Measurements from ENCODE around the gene EIF4E2. TPM values are rescaled to one million over a fixed set of nuclear protein-coding genes. Genes with fewer than 3 reads are reported as not detected.

EIF4E2 gene
- total and polyA plus RNA-seq, 7 experiments from 2014 or later, result 51.9 to 77.6 (median 61.6) TPM

GRCh38 chr2:232503809-232504323 is 46.6 kb upstream of the EIF4E2 start:
- ChIA-PET CTCF (no interaction called here), POLR2A (no interaction called here)
- Mint-ChIP-seq H3K9me3 (no peaks in the 10 kb centered on the region), H3K27me3 (peaks cover 28 to 59% (median 39%) of the 10 kb centered on the region in 5 donors), H3K4me1 (peaks cover 0 to 9% (median 4%) of the 10 kb centered on the region in 7 donors), H3K4me3 (peak overlapping the region in 7 of 10 donors; percentile 25 to 81 (median 53)), H3K27ac (peak overlapping the region in 4 of 9 donors; percentile 45 to 70 (median 68)), H3K36me3 (no peaks in the 10 kb centered on the region)
- Histone ChIP-seq H3K36me3 (ENCODE audit: control insufficient read depth in 2 of 3, insufficient read depth in 3 of 3, low read length in 3 of 3) (no peaks in the 10 kb centered on the region), H3K9me3 (ENCODE audit: control insufficient read depth in 2 of 3, low read length in 3 of 3) (no peaks in the 10 kb centered on the region), H3K27me3 (ENCODE audit: control insufficient read depth in 2 of 2, insufficient read depth in 2 of 2, low read length in 2 of 2) (peaks cover 0 to 7% of the 10 kb centered on the region in 2 donors), H3K4me1 (ENCODE audit: control insufficient read depth in 2 of 2, insufficient read depth in 2 of 2, low read length in 2 of 2) (peaks cover 0 to 4% of the 10 kb centered on the region in 2 donors), H3K4me3 (ENCODE audit: low read length) (no peak overlapping the region), H3K27ac (ENCODE audit: low read depth, low read length) (no peak overlapping the region)
- intact Hi-C loops (cut with micrococcal nuclease), result no loop called here
- ATAC-seq (no peak), DNase-seq (no peak)

GRCh38 chr2:232504438-232504837 is 46.1 kb upstream of the EIF4E2 start:
- H3K27ac Mint-ChIP-seq, result peak overlapping the region in 1 of 9 donors; percentile 42

DNA sequence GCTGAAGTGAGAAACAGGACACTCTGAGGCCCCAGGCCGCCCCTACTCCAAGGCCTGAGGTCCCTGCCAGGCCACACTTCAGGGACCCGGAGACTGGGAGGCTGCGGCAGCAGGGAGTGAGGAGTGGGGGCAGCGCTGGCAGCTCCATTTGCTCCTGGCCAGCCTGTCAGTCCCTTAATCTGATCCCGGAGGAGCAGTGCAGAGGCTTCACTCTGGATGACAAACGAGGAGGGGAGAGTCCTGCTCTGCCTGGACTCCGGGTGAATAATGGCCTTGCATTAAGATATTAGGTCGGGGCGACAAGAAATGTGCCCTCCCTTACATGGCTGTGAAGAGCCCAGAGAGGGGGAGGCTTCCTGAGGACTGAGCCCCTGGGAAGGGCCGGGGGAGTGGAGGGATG is 44.6 kb upstream of the EIF4E2 start:
- Histone ChIP-seq H3K9me3 (ENCODE audit: control insufficient read depth in 2 of 3, low read length in 3 of 3) (no peaks in the 10 kb centered on the region), H3K36me3 (ENCODE audit: control insufficient read depth in 2 of 3, insufficient read depth in 3 of 3, low read length in 3 of 3) (no peaks in the 10 kb centered on the region), H3K4me1 (ENCODE audit: control insufficient read depth in 2 of 2, insufficient read depth in 2 of 2, low read length in 2 of 2) (peaks cover 0 to 4% of the 10 kb centered on the region in 2 donors), H3K27ac (ENCODE audit: low read depth, low read length) (no peak overlapping the region), H3K27me3 (ENCODE audit: control insufficient read depth in 2 of 2, insufficient read depth in 2 of 2, low read length in 2 of 2) (peaks cover 0 to 7% of the 10 kb centered on the region in 2 donors), H3K4me3 (ENCODE audit: low read length) (no peak overlapping the region)
- intact Hi-C loops (cut with micrococcal nuclease), result no loop called here
- Mint-ChIP-seq H3K27ac (no peak overlapping the region), H3K27me3 (peaks cover 17 to 61% (median 35%) of the 10 kb centered on the region in 5 donors), H3K4me1 (peaks cover 0 to 9% (median 4%) of the 10 kb centered on the region in 7 donors), H3K4me3 (no peak overlapping the region), H3K36me3 (no peaks in the 10 kb centered on the region), H3K9me3 (no peaks in the 10 kb centered on the region)
- ChIA-PET CTCF (no interaction called here), POLR2A (no interaction called here)
- DNase-seq, result no peak
- no peak for ATAC-seq

More at GRCh38 chr2:232504438-232504837, 46.1 kb upstream of the EIF4E2 start:
- Histone ChIP-seq H3K36me3 (ENCODE audit: control insufficient read depth in 2 of 3, insufficient read depth in 3 of 3, low read length in 3 of 3) (no peaks in the 10 kb centered on the region), H3K4me3 (ENCODE audit: low read length) (no peak overlapping the region), H3K4me1 (ENCODE audit: control insufficient read depth in 2 of 2, insufficient read depth in 2 of 2, low read length in 2 of 2) (peaks cover 0 to 4% of the 10 kb centered on the region in 2 donors), H3K9me3 (ENCODE audit: control insufficient read depth in 2 of 3, low read length in 3 of 3) (no peaks in the 10 kb centered on the region), H3K27me3 (ENCODE audit: control insufficient read depth in 2 of 2, insufficient read depth in 2 of 2, low read length in 2 of 2) (peaks cover 0 to 7% of the 10 kb centered on the region in 2 donors), H3K27ac (ENCODE audit: low read depth, low read length) (no peak overlapping the region)
- Mint-ChIP-seq H3K36me3 (no peaks in the 10 kb centered on the region), H3K4me1 (peaks cover 0 to 9% (median 4%) of the 10 kb centered on the region in 7 donors), H3K9me3 (no peaks in the 10 kb centered on the region), H3K4me3 (peak overlapping the region in 4 of 10 donors; percentile 9 to 81 (median 62)), H3K27me3 (peaks cover 28 to 60% (median 43%) of the 10 kb centered on the region in 5 donors)
- DNase-seq (no peak), ATAC-seq (no peak)
- ChIA-PET CTCF (no interaction called here), POLR2A (no interaction called here)
- intact Hi-C loops (cut with micrococcal nuclease), result no loop called here

- H3K4me1 Mint-ChIP-seq, result peaks cover 0 to 9% (median 4%) of the 10 kb centered on the region in 7 donors
- Histone ChIP-seq H3K4me1 (ENCODE audit: control insufficient read depth in 2 of 2, insufficient read depth in 2 of 2, low read length in 2 of 2) (peaks cover 0 to 4% of the 10 kb centered on the region in 2 donors), H3K4me3 (ENCODE audit: low read length) (no peak overlapping the region), H3K9me3 (ENCODE audit: control insufficient read depth in 2 of 3, low read length in 3 of 3) (no peaks in the 10 kb centered on the region), H3K27me3 (ENCODE audit: control insufficient read depth in 2 of 2, insufficient read depth in 2 of 2, low read length in 2 of 2) (peaks cover 0 to 7% of the 10 kb centered on the region in 2 donors), H3K36me3 (ENCODE audit: control insufficient read depth in 2 of 3, insufficient read depth in 3 of 3, low read length in 3 of 3) (no peaks in the 10 kb centered on the region), H3K27ac (ENCODE audit: low read depth, low read length) (no peak overlapping the region)
- intact Hi-C loops (cut with micrococcal nuclease), result no loop called here
- ATAC-seq, result no peak
- no peak overlapping the region for H3K27ac Mint-ChIP-seq
- ChIA-PET POLR2A (no interaction called here), CTCF (no interaction called here)
- peaks cover 17 to 52% (median 32%) of the 10 kb centered on the region in 5 donors for H3K27me3 Mint-ChIP-seq
- H3K9me3 Mint-ChIP-seq, result no peaks in the 10 kb centered on the region
- H3K4me3 Mint-ChIP-seq, result no peak overlapping the region
- DNase-seq, result no peak
- H3K36me3 Mint-ChIP-seq, result no peaks in the 10 kb centered on the region
Observed at GRCh38 chr2:232506709-232507108, 43.8 kb upstream of the EIF4E2 start.

GRCh38 chr2:232508251-232508650 is 42.2 kb upstream of the EIF4E2 start:
- H3K9me3 Mint-ChIP-seq, result no peaks in the 10 kb centered on the region
- H3K4me1 Mint-ChIP-seq, result peaks cover 0 to 9% (median 3%) of the 10 kb centered on the region in 7 donors
- Histone ChIP-seq H3K36me3 (ENCODE audit: control insufficient read depth in 2 of 3, insufficient read depth in 3 of 3, low read length in 3 of 3) (no peaks in the 10 kb centered on the region), H3K27me3 (ENCODE audit: control insufficient read depth in 2 of 2, insufficient read depth in 2 of 2, low read length in 2 of 2) (peaks cover 0 to 7% of the 10 kb centered on the region in 2 donors), H3K4me1 (ENCODE audit: control insufficient read depth in 2 of 2, insufficient read depth in 2 of 2, low read length in 2 of 2) (no peaks in the 10 kb centered on the region), H3K9me3 (ENCODE audit: control insufficient read depth in 2 of 3, low read length in 3 of 3) (no peaks in the 10 kb centered on the region), H3K27ac (ENCODE audit: low read depth, low read length) (no peak overlapping the region), H3K4me3 (ENCODE audit: low read length) (no peak overlapping the region)
- ChIA-PET POLR2A (no interaction called here), CTCF (no interaction called here)
- no peak overlapping the region for H3K4me3 Mint-ChIP-seq
- ATAC-seq, result no peak
- peaks cover 16 to 47% (median 27%) of the 10 kb centered on the region in 5 donors for H3K27me3 Mint-ChIP-seq
- H3K36me3 Mint-ChIP-seq, result no peaks in the 10 kb centered on the region
- no peak overlapping the region for H3K27ac Mint-ChIP-seq
- no peak for DNase-seq
- intact Hi-C loops (cut with micrococcal nuclease), result no loop called here

GRCh38 chr2:232511336-232511890 is 39.1 kb upstream of the EIF4E2 start:
- Histone ChIP-seq H3K27me3 (ENCODE audit: control insufficient read depth in 2 of 2, insufficient read depth in 2 of 2, low read length in 2 of 2) (no peaks in the 10 kb centered on the region), H3K4me1 (ENCODE audit: control insufficient read depth in 2 of 2, insufficient read depth in 2 of 2, low read length in 2 of 2) (no peaks in the 10 kb centered on the region), H3K9me3 (ENCODE audit: control insufficient read depth in 2 of 3, low read length in 3 of 3) (no peaks in the 10 kb centered on the region), H3K4me3 (ENCODE audit: low read length) (no peak overlapping the region), H3K27ac (ENCODE audit: low read depth, low read length) (no peak overlapping the region), H3K36me3 (ENCODE audit: control insufficient read depth in 2 of 3, insufficient read depth in 3 of 3, low read length in 3 of 3) (no peaks in the 10 kb centered on the region)
- ATAC-seq (no peak), DNase-seq (no peak)
- Mint-ChIP-seq H3K4me1 (peaks cover 0 to 1% (median 0%) of the 10 kb centered on the region in 7 donors), H3K4me3 (no peak overlapping the region), H3K9me3 (no peaks in the 10 kb centered on the region), H3K27me3 (peaks cover 0 to 27% (median 8%) of the 10 kb centered on the region in 5 donors), H3K27ac (no peak overlapping the region), H3K36me3 (no peaks in the 10 kb centered on the region)
- ChIA-PET POLR2A (no interaction called here), CTCF (no interaction called here)
- intact Hi-C loops (cut with micrococcal nuclease), result no loop called here

- Histone ChIP-seq H3K4me3 (ENCODE audit: low read length) (no peak overlapping the region), H3K36me3 (ENCODE audit: control insufficient read depth in 2 of 3, insufficient read depth in 3 of 3, low read length in 3 of 3) (no peaks in the 10 kb centered on the region), H3K27ac (ENCODE audit: low read depth, low read length) (no peak overlapping the region), H3K27me3 (ENCODE audit: control insufficient read depth in 2 of 2, insufficient read depth in 2 of 2, low read length in 2 of 2) (no peaks in the 10 kb centered on the region), H3K9me3 (ENCODE audit: control insufficient read depth in 2 of 3, low read length in 3 of 3) (no peaks in the 10 kb centered on the region), H3K4me1 (ENCODE audit: control insufficient read depth in 2 of 2, insufficient read depth in 2 of 2, low read length in 2 of 2) (no peaks in the 10 kb centered on the region)
- CTCF ChIA-PET, result no interaction called here
- intact Hi-C loops (cut with micrococcal nuclease), result no loop called here
- DNase-seq (no peak), ATAC-seq (no peak)
- H3K27me3 Mint-ChIP-seq, result peaks cover 0 to 25% (median 8%) of the 10 kb centered on the region in 5 donors
- H3K36me3 Mint-ChIP-seq, result no peaks in the 10 kb centered on the region
- no peaks in the 10 kb centered on the region for H3K9me3 Mint-ChIP-seq
- H3K4me1 Mint-ChIP-seq, result peaks cover 0 to 3% (median 0%) of the 10 kb centered on the region in 7 donors
- H3K4me3 Mint-ChIP-seq, result no peak overlapping the region
- no peak overlapping the region for H3K27ac Mint-ChIP-seq
- POLR2A ChIA-PET, result no interaction called here
Observed at GRCh38 chr2:232512602-232513001, 37.9 kb upstream of the EIF4E2 start.
